NCI-H2196 treated with DMSO at 0.1 percent for 48 hours (cell line): ENCODE measurements around the gene SLC35E3.
"Not testable (repeated sequence)": the region's sequence is repeated elsewhere in the genome, so short reads cannot be mapped to it uniquely, and the experiment has no call there.

Experiments
- DNase-seq: peaks from one replicate; lab custom pipeline; 2025; ENCODE audit not compliant: unreplicated experiment; lab: John Stamatoyannopoulos, UW

Gene SLC35E3

GRCh38 chr12:68793975-68794652 is 48.1 kb downstream of the SLC35E3 start:
- no peak for DNase-seq

GRCh38 chr12:68794653-68795251 is 48.8 kb downstream of the SLC35E3 start:
- DNase-seq = no peak

GRCh38 chr12:68796399-68796798 is 50.4 kb downstream of the SLC35E3 start:
- no peak for DNase-seq

GRCh38 chr12:68798882-68799234 is 52.9 kb downstream of the SLC35E3 start:
- no peak for DNase-seq

DNA sequence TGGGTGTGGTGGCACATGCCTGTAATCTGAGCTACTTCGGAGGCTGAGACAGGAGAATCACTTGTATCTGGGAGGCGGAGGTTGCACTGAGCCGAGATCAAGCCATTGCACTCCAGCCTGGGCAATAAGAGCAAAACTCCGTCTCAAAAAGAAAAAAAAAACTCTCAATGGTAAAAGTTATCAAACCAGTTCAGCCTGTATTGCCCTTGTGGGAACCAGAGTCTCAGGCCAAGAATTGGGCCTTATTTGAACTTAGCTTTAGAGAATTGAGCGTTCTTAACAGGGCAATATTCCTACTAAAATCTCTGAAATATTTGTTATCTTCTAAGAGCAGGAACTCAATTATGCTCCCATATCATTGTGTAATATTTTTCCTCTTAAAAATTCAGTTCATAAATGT is 54.3 kb downstream of the SLC35E3 start:
- no peak for DNase-seq

- not testable (repeated sequence) for DNase-seq
Observed at GRCh38 chr12:68801124-68801523, 55.1 kb downstream of the SLC35E3 start.

- DNase-seq = not testable (repeated sequence)
Observed at GRCh38 chr12:68802372-68802745, 56.4 kb downstream of the SLC35E3 start.

- DNase-seq = not testable (repeated sequence)
Observed at GRCh38 chr12:68802911-68803651, 57.1 kb downstream of the SLC35E3 start.

- no peak for DNase-seq
Observed at GRCh38 chr12:68803948-68804656, 58.1 kb downstream of the SLC35E3 start.

GRCh38 chr12:68804657-68805591 is 58.9 kb downstream of the SLC35E3 start:
- no peak for DNase-seq

GRCh38 chr12:68805592-68806120 is 59.7 kb downstream of the SLC35E3 start:
- no peak for DNase-seq

DNA sequence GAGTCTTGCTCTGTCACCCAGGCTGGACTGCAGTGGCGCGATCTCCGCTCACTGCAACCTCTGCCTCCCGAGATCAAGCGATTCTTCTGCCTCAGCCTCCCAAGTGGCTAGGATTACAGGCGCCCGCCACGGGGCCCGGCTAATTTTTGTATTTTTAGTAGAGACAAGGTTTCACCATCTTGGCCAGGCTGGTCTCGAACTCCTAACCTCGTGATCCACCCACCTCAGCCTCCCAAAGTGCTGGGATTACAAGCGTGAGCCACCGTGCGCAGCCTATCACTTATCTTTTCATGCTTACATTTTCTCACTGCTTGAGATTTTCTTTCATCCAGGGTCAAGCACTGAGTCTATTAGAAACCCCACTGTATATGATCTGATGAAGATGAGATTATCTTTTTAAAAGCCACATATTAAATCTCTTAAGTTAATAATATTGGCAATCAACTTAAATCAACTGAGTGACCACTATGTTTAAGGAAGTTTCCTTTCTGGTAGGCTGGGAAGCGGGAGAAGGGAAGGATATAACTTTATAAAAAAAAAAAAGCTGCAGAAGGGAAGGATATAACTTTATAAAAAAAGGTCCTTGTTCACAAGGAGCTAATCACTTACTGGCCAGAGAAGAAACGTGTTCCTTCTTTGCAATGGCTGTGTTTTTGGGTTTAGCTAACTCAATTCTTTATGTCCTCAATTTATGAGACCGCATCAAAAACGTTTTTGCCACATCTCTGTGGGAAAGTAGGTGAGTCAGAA is 60.7 kb downstream of the SLC35E3 start:
- DNase-seq = no peak

- not testable (repeated sequence) for DNase-seq
Observed at GRCh38 chr12:68807274-68807575, 61.2 kb downstream of the SLC35E3 start.

DNA sequence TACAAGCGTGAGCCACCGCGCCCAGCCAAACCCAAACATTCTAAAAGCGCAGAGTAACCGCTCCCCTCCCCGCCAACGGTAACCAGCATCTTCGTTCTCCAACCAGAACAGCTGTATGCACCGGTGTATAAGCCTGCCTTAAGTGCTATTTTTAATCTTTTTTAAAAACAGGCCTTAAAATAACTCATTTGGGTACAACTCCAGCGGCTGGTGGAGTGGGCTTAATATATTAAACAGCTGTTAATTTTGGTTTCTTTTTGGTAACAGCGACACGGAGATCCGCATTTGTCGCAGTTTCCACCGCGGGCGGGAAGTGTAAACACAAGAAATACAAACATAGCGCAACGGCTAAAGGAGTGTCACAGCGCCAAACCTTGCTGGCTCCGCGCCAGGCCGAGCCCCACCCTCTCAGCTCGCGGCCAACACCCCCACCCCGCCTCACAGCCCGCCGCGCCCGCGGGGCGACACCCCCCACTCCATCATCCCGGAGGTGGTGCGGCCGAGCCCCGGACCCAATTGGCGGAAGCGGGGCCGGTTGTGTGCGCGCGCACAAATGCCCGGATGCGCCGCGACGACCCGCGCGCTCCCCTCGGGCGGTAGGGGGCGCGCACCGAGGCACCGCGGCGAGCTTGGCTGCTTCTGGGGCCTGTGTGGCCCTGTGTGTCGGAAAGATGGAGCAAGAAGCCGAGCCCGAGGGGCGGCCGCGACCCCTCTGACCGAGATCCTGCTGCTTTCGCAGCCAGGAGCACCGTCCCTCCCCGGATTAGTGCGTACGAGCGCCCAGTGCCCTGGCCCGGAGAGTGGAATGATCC is 61.8 kb downstream of the SLC35E3 start, which contains the start of gene MDM2:
Gene MDM2, plus strand, starts transcription at position 602 of the 812 bp plus-strand sequence. CDS start 301 bp downstream, outside the sequence.
- peak; percentile 93 for DNase-seq

GRCh38 chr12:68808388-68809189 is 62.6 kb downstream of the SLC35E3 start:
- DNase-seq = peak; percentile 95

DNA sequence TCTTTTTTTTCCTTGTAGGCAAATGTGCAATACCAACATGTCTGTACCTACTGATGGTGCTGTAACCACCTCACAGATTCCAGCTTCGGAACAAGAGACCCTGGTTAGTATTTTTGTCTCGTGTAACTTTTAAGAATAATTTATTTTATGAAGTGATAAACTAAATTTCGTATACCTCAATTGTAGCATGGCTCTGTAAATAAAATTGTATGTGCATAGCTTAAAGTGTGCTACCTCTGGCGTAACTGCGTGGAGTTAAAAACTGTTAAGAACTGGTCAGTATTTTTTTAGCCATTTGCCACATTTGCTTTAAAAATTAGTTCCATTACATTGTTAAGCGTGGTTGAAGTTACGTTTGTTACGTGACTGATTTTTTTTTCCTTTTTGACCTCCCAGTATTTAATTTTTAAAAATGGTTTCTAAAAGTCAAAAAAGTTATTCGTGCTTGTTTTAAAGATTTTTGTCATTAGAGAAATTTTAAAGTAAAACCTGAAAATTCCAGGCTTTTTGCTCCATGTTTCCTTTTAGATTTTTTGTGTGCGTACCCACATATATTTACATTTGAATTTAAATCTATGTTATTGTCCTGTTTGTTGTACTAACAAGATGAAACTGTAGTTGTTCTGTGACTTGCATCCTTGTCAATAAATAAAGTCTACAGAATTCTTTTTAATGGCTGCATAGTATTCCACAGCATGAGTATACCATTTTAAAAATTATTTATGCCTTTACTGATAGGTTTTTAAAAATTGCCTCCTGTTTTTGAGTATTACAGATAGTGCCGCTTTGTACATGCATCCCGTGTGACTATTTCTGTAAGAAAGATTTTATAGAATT is 63.4 kb downstream of the SLC35E3 start:
- no peak for DNase-seq

- not testable (repeated sequence) for DNase-seq
Observed at GRCh38 chr12:68810027-68810389, 64.0 kb downstream of the SLC35E3 start.
